ENCODE results near the gene BABAM2.

GRCh38 chr2:28165087-28165635 lies 274.6 kb downstream of the BABAM2 start:
- TF ChIP-seq, protein P1, sequence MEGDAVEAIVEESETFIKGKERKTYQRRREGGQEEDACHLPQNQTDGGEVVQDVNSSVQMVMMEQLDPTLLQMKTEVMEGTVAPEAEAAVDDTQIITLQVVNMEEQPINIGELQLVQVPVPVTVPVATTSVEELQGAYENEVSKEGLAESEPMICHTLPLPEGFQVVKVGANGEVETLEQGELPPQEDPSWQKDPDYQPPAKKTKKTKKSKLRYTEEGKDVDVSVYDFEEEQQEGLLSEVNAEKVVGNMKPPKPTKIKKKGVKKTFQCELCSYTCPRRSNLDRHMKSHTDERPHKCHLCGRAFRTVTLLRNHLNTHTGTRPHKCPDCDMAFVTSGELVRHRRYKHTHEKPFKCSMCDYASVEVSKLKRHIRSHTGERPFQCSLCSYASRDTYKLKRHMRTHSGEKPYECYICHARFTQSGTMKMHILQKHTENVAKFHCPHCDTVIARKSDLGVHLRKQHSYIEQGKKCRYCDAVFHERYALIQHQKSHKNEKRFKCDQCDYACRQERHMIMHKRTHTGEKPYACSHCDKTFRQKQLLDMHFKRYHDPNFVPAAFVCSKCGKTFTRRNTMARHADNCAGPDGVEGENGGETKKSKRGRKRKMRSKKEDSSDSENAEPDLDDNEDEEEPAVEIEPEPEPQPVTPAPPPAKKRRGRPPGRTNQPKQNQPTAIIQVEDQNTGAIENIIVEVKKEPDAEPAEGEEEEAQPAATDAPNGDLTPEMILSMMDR (IDR thresholded peaks at IDR 0.05) = no peak
- TF ChIP-seq POLR2A (IDR thresholded peaks at IDR 0.05) (no peak), POLR2AphosphoS5 (IDR thresholded peaks at IDR 0.05; ENCODE audit: insufficient read depth in 1 of 2, low read depth in 1 of 2) (no peak)

All from vagina (tissue), 2 donors.